Coronary artery (tissue), 2 donors: ENCODE data around the gene MXRA5.
"Not testable (repeated sequence)": the region's sequence is repeated elsewhere in the genome, so short reads cannot be mapped to it uniquely, and the experiment has no call there.

ENCODE experiments used
- DNase-seq: peaks from one replicate; pipeline ENCODE4 v3.0.0-alpha.2; 2017; ENCODE audit warnings: low spot score
- H3K27ac ChIP-seq, 2 donors: fragments of 200-600 bp; sonication (generic); one replicate each; pipeline ENCODE4 v1.5.1; 2016 to 2019
- H3K4me3 ChIP-seq: fragments of 200-600 bp; sonication (generic); 2 replicates; pipeline ENCODE4 v1.5.1; 2016; ENCODE audit warnings: mild to moderate bottlenecking, moderate library complexity
- CTCF ChIP-seq: fragments of 200-600 bp; sonication (generic); IDR thresholded peaks from one replicate; pipeline ENCODE4 v1.5.1; 2019; ENCODE audit warnings: antibody characterized with exemption

Gene MXRA5

GRCh38 chrX:3378156-3378555 is 31.7 kb upstream of the MXRA5 start:
- Histone ChIP-seq H3K27ac (no peak overlapping the region), H3K4me3 (no peak overlapping the region)
- TF ChIP-seq CTCF = no peak
- no peak for DNase-seq

GRCh38 chrX:3377560-3377959 is 31.1 kb upstream of the MXRA5 start:
- no peak for TF ChIP-seq CTCF
- DNase-seq = no peak
- H3K4me3 ChIP-seq = no peak overlapping the region
- no peak overlapping the region for H3K27ac ChIP-seq

- not testable (repeated sequence) for H3K27ac ChIP-seq, H3K4me3 ChIP-seq, DNase-seq
Observed at GRCh38 chrX:3375878-3376508, 29.5 kb upstream of the MXRA5 start.

- Histone ChIP-seq H3K4me3 (no peak overlapping the region), H3K27ac (no peak overlapping the region)
- no peak for TF ChIP-seq CTCF
- DNase-seq = no peak
Observed at GRCh38 chrX:3374108-3374800, 27.8 kb upstream of the MXRA5 start.

DNA sequence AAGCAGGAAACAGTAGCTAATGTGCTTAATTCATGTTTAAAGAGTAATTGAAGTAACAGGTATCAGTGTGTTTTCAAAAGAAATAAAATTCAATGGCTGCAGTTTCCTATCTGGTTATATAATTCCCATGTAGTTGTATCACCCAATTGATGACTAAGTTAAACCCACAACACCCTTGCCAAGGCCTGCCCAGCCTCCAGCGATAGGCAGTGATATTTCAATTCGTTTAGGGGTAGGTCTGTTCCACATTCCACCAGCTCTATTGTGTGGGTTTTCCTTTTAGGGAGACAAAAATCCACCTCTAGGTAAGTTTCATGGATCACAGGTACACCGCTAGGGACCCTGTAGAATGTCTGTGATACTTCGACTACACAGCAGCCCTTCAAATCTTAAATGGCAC is 24.7 kb upstream of the MXRA5 start:
- no peak overlapping the region for H3K27ac ChIP-seq
- H3K4me3 ChIP-seq = no peak overlapping the region
- no peak for TF ChIP-seq CTCF
- no peak for DNase-seq

DNA sequence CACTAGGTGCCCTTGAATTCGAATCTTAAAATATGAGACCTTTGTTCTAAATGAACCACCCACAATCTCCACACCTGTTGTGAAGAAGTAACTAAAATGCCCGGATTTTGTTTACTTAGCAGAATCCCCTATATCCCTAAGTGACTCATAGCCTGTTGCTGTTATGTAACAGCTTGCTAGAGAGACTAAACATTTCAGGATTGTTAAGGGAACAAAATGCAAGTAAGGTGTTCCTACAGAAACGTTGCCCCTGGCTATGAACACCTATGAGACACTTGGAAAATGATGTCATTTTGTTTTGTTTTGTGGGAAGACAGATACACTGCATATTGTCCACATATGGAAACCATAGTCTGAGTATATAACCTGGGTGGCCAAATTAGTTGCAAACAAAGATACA is 24.2 kb upstream of the MXRA5 start:
- H3K27ac ChIP-seq = no peak overlapping the region
- no peak for DNase-seq
- no peak overlapping the region for H3K4me3 ChIP-seq
- TF ChIP-seq CTCF = no peak

DNA sequence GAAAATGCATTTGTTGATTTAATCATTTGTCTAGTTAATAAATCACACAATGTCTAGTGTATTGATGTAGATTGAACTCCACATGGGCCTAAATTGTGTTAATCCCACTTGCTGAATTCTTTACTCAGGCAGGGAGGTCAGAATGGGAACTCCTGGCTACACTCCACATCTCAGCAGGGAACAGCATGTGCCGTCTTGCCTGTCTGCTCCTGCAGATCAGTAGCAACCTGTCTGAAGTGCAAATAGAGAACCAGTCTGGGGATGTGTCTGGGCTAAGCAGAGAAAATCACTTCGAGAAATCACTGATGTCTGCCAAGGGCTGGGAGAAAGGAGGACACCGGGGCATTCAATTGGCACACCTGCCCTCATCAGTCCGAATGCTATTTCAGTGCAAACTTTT is 16.5 kb upstream of the MXRA5 start:
- Histone ChIP-seq H3K27ac (no peak overlapping the region), H3K4me3 (no peak overlapping the region)
- TF ChIP-seq CTCF = no peak
- DNase-seq = no peak
